Aorta (tissue), 5 donors: ENCODE results near the gene KRTAP10-2. TPM values are rescaled to one million over a fixed set of nuclear protein-coding genes. Genes with fewer than 3 reads are reported as not detected.

Experiments used
- ATAC-seq: fragments of 200-7000 bp; cut with Tn5 transposase; one replicate; pipeline ENCODE4 v1.9.1; 2022; ENCODE audit warnings: moderate library complexity; ENCODE audit not compliant: low FRiP score
- DNase-seq, 2 donors: peaks; one replicate each; pipeline ENCODE4 v3.0.0-alpha.2; 2020
- H3K27ac ChIP-seq, 2 donors: one replicate each; pipeline ENCODE4 v1.5.1; 2013; ENCODE audit warnings: low read length in 2 of 2, mild to moderate bottlenecking in 2 of 2, moderate library complexity in 2 of 2, control low read depth in 1 of 2, inconsistent platforms in 1 of 2, low read depth in 1 of 2
- H3K27me3 ChIP-seq, 2 donors: one replicate each; pipeline ENCODE4 v1.6.1; 2013; ENCODE audit warnings: control low read depth in 1 of 2, low read length in 1 of 2, mild to moderate bottlenecking in 1 of 2, moderate library complexity in 1 of 2; ENCODE audit not compliant: insufficient read depth in 2 of 2, control insufficient read depth in 1 of 2
- H3K36me3 ChIP-seq, 2 donors: one replicate each; pipeline ENCODE4 v1.6.1; 2013; ENCODE audit warnings: control low read depth in 1 of 2, low read length in 1 of 2, mild to moderate bottlenecking in 1 of 2; ENCODE audit not compliant: insufficient read depth in 2 of 2, control insufficient read depth in 1 of 2
- H3K4me1 ChIP-seq, 2 donors: one replicate each; pipeline ENCODE4 v1.6.1; 2013; ENCODE audit warnings: low read length in 2 of 2, control low read depth in 1 of 2, mild to moderate bottlenecking in 1 of 2, moderate library complexity in 1 of 2; ENCODE audit not compliant: insufficient read depth in 2 of 2, control insufficient read depth in 1 of 2
- H3K4me3 ChIP-seq, 2 donors: one replicate each; pipeline ENCODE4 v1.5.1; 2013; ENCODE audit warnings: low read length in 2 of 2, control low read depth in 1 of 2, mild to moderate bottlenecking in 1 of 2
- H3K9me3 ChIP-seq: one replicate; pipeline ENCODE4 v1.6.1; 2013; ENCODE audit warnings: mild to moderate bottlenecking, low read length; ENCODE audit not compliant: control insufficient read depth
- WGBS, 2 donors: extraction: QIAGEN DNeasy Blood & Tissue Kit; methylation state at CpG; one replicate each; pipeline ENCODE4 v1.1.7; 2013; 5-methylcytosine and 5-hydroxymethylcytosine counted together
- intact Hi-C, 2 donors: fragments of 100-400 bp; cut with DNase I; formaldehyde crosslinking; loops; one replicate each; pipeline versions ENCODE4 v1.14.2 to v1.15.0; 2022
- polyA plus RNA-seq, 2 donors: library from polyadenylated mRNA; stranded (reverse); fragments of 200-250 nt; gene quantifications; one replicate each; pipeline ENCODE4 v1.2.3, GENCODE V29; 2013
- total RNA-seq, 2 donors: library from RNA; stranded (reverse); fragmentation: NEBNext Ultra II Directional; extraction: Animal tissue kit (Norgen Biotek cat#: 25700); gene quantifications; one replicate each; pipeline ENCODE4 v1.2.1, GENCODE V29; 2021
- donor health status: healthy with polysubstance abuse.
- donor health status: Bipolar disorder and iron deficiency.
- donor health status: DM: no; HTN: no; CAD: no.
- donor health status: DM: no; HTN: no; CAD: no.
- donor health status: DM: yes; HTN: yes; CAD: no.

KRTAP10-2 gene
- total and polyA plus RNA-seq, 4 donors, result not detected

GRCh38 chr21:44549525-44550211 is 1.6 kb downstream of the KRTAP10-2 start:
- H3K27me3 ChIP-seq, result no peaks in the 10 kb centered on the region
- DNase-seq, result no peak
- H3K4me3 ChIP-seq, result no peak overlapping the region
- H3K36me3 ChIP-seq, result no peaks in the 10 kb centered on the region
- 89 to 92% methylated on average over 24 to 25 of the region's 25 CpGs for WGBS, 2 donors
- ATAC-seq, result no peak
- H3K27ac ChIP-seq, result no peak overlapping the region
- no peaks in the 10 kb centered on the region for H3K4me1 ChIP-seq
- H3K9me3 ChIP-seq, result peaks cover 2% of the 10 kb centered on the region
- intact Hi-C loops, result no loop called here

- intact Hi-C loops, result no loop called here
- ATAC-seq (no peak), DNase-seq (no peak)
- Histone ChIP-seq H3K4me1 (no peaks in the 10 kb centered on the region), H3K36me3 (no peaks in the 10 kb centered on the region), H3K9me3 (peaks cover 4% of the 10 kb centered on the region), H3K27me3 (no peaks in the 10 kb centered on the region), H3K4me3 (no peak overlapping the region), H3K27ac (no peak overlapping the region)
- WGBS, 2 donors, result 3 to 8% methylated on average over 14 of the region's 14 CpGs
Observed at GRCh38 chr21:44548922-44549321, 2.4 kb downstream of the KRTAP10-2 start.

GRCh38 chr21:44548381-44548780 is 2.9 kb downstream of the KRTAP10-2 start:
- WGBS, 2 donors, result 9 to 14% methylated on average over 13 of the region's 13 CpGs
- Histone ChIP-seq H3K27me3 (no peaks in the 10 kb centered on the region), H3K36me3 (no peaks in the 10 kb centered on the region), H3K9me3 (peaks cover 4% of the 10 kb centered on the region), H3K27ac (no peak overlapping the region), H3K4me1 (no peaks in the 10 kb centered on the region), H3K4me3 (no peak overlapping the region)
- no peak for DNase-seq
- ATAC-seq, result no peak
- intact Hi-C loops, result no loop called here

- H3K9me3 ChIP-seq, result peaks cover 4% of the 10 kb centered on the region
- H3K36me3 ChIP-seq, result no peaks in the 10 kb centered on the region
- intact Hi-C loops, result no loop called here
- H3K4me3 ChIP-seq, result no peak overlapping the region
- no peak overlapping the region for H3K27ac ChIP-seq
- no peaks in the 10 kb centered on the region for H3K4me1 ChIP-seq
- ATAC-seq (no peak), DNase-seq (no peak)
- H3K27me3 ChIP-seq, result no peaks in the 10 kb centered on the region
- WGBS, 2 donors, result 76 to 81% methylated on average over 5 of the region's 5 CpGs
Observed at GRCh38 chr21:44547656-44548331, 3.5 kb downstream of the KRTAP10-2 start.

GRCh38 chr21:44544566-44544965 is 6.7 kb downstream of the KRTAP10-2 start:
- Histone ChIP-seq H3K36me3 (no peaks in the 10 kb centered on the region), H3K9me3 (peaks cover 5% of the 10 kb centered on the region), H3K4me3 (no peak overlapping the region), H3K27ac (no peak overlapping the region), H3K4me1 (no peaks in the 10 kb centered on the region), H3K27me3 (no peaks in the 10 kb centered on the region)
- no peak for DNase-seq
- intact Hi-C loops, result no loop called here
- ATAC-seq, result no peak
- 81 to 87% methylated on average over 3 of the region's 3 CpGs for WGBS, 2 donors

GRCh38 chr21:44542716-44543115 is 8.6 kb downstream of the KRTAP10-2 start:
- no peaks in the 10 kb centered on the region for H3K36me3 ChIP-seq
- WGBS, 2 donors, result 86 to 94% methylated on average over 1 of the region's 1 CpG
- H3K9me3 ChIP-seq, result peaks cover 5% of the 10 kb centered on the region
- H3K27ac ChIP-seq, result no peak overlapping the region
- no peaks in the 10 kb centered on the region for H3K4me1 ChIP-seq
- intact Hi-C loops, result no loop called here
- no peaks in the 10 kb centered on the region for H3K27me3 ChIP-seq
- no peak overlapping the region for H3K4me3 ChIP-seq
- no peak for DNase-seq
- no peak for ATAC-seq

GRCh38 chr21:44540741-44541288 is 10.5 kb downstream of the KRTAP10-2 start:
- no peak overlapping the region for H3K4me3 ChIP-seq
- no peaks in the 10 kb centered on the region for H3K36me3 ChIP-seq
- no peak overlapping the region for H3K27ac ChIP-seq
- no peak for ATAC-seq
- 89 to 90% methylated on average over 11 of the region's 11 CpGs for WGBS, 2 donors
- DNase-seq, result no peak
- intact Hi-C loops, result no loop called here
- peaks cover 3% of the 10 kb centered on the region for H3K9me3 ChIP-seq
- H3K27me3 ChIP-seq, result no peaks in the 10 kb centered on the region
- H3K4me1 ChIP-seq, result no peaks in the 10 kb centered on the region

- ATAC-seq (no peak), DNase-seq (no peak)
- no peak within 1 kb of the TSS for H3K27ac ChIP-seq
- intact Hi-C loops, result no loop called here
- H3K27me3 ChIP-seq, result no peaks in the 10 kb centered on the region
- no peaks in the 10 kb centered on the region for H3K4me1 ChIP-seq
- H3K4me3 ChIP-seq, result no peak within 1 kb of the TSS
- H3K9me3 ChIP-seq, result peaks cover 3% of the 10 kb centered on the region
- 70 to 79% methylated on average over 21 of the region's 21 CpGs for WGBS, 2 donors
- H3K36me3 ChIP-seq, result no peaks in the 10 kb centered on the region
Observed at GRCh38 chr21:44539991-44540666, 11.2 kb downstream of the KRTAP10-2 start, which contains the start of gene KRTAP10-1. Gene KRTAP10-1 (minus strand): TSS chr21:44540195. CDS start chr21:44540150, 45 bp downstream.
